ENCODE data around the gene EIF5. TPM values are rescaled to one million over a fixed set of nuclear protein-coding genes. Genes with fewer than 3 reads are reported as not detected.

The EIF5 gene
- total and polyA plus RNA-seq, 2 of the 8 experiments (the other 6 are each of a cell fraction or from before 2014, with no cell fraction given): 179 to 323 TPM

DNA sequence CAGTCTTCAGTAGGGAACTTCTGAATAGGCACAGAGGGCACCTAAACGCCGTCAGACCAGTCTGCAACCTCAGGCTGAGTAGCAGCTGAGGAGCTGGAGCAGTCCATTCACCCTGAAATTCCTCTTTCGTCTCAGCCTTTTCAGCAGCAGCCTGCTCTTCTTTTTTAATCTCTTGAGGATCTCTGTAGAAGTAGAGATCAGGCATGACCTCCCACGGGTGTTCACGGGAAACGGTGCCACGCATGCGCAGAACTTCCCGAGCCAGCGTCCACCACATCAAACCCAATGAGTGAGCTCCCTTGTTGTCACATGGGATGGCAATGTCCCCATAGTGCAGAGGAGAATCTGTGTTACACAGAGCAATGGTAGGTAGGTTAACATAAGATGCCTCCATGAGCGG lies 40.1 kb downstream of the EIF5 start:
- no peak for FAIRE-seq
- no peak for TF ChIP-seq NRF1 (IDR thresholded peaks at IDR 0.05; ENCODE audit: low read depth, low read length)
- no peak for TF ChIP-seq CREB1 (IDR thresholded peaks at IDR 0.05)
- TF ChIP-seq CBX8 (IDR thresholded peaks at IDR 0.05; ENCODE audit: borderline replicate concordance, low read depth, low read length): no peak
- TF ChIP-seq NANOG (IDR thresholded peaks at IDR 0.05; ENCODE audit: insufficient read depth, low read depth, low read length, poor library complexity, severe bottlenecking): no peak
- TF ChIP-seq RFX5 (IDR thresholded peaks at IDR 0.05; ENCODE audit: borderline replicate concordance, low read depth, low read length): no peak
- no peak for TF ChIP-seq HDAC6 (IDR thresholded peaks at IDR 0.05; ENCODE audit: low read depth, low read length)
- no peak for TF ChIP-seq FOSL1 (IDR thresholded peaks at IDR 0.05; ENCODE audit: insufficient read depth, low read depth, low read length)
- H2AFZ ChIP-seq (ENCODE audit: low read length): no peak overlapping the region
- H2BK5ac ChIP-seq (ENCODE audit: low read depth, low read length): no peak overlapping the region
- no peak overlapping the region for H3K56ac ChIP-seq (replicated peaks; ENCODE audit: insufficient read length, low read depth, low read length)
- no peak overlapping the region for H3K14ac ChIP-seq (ENCODE audit: insufficient read length)
- no peaks in the 10 kb centered on the region for H3K9me3 ChIP-seq (ENCODE audit: insufficient read depth in 2 of 2, low read depth in 1 of 2, low read length in 1 of 2)
- no peak overlapping the region for H3K4me2 ChIP-seq (ENCODE audit: insufficient read depth in 1 of 2, low read depth in 2 of 2, low read length in 2 of 2)
- no peak overlapping the region for H2BK15ac ChIP-seq (ENCODE audit: low read length)
- no peak overlapping the region for H2BK20ac ChIP-seq (ENCODE audit: low read length)
- no peak for DNase-seq (ENCODE audit: low read depth in 1 of 2, low spot score in 2 of 2)
- no peaks in the 10 kb centered on the region for H3K36me3 ChIP-seq (ENCODE audit: control insufficient read depth in 2 of 4, insufficient read depth in 4 of 4, low read length in 3 of 4)
- H4K91ac ChIP-seq (replicated peaks; ENCODE audit: insufficient read length, low read length): no peak overlapping the region
- ChIA-PET CTCF (ENCODE audit: partially characterized antibody) (interaction anchor here (0.9 to 1.2 kb wide), 2 partner anchors 19 kb away, joined by 3 read pairs; no protein-coding TSS in a partner anchor), POLR2A (ENCODE audit: partially characterized antibody) (interaction anchor here (1.0 to 4.2 kb wide), 3 partner anchors 30 to 43 kb away, joined by 3 to 26 read pairs (median 3); no protein-coding TSS in a partner anchor)
- H3K27me3 ChIP-seq (replicated peaks in 1 of 4; ENCODE audit: control insufficient read depth in 3 of 4, extremely low read depth in 1 of 4, insufficient read depth in 3 of 4, low read length in 3 of 4): no peaks in the 10 kb centered on the region
- H3K23me2 ChIP-seq (ENCODE audit: low read depth, low read length): no peaks in the 10 kb centered on the region
- H3K79me1 ChIP-seq (ENCODE audit: low read depth, low read length): no peaks in the 10 kb centered on the region
- H2BK120ac ChIP-seq (replicated peaks; ENCODE audit: low read depth, low read length): no peak overlapping the region
- no peak overlapping the region for H3K4me3 ChIP-seq (ENCODE audit: extremely low read depth in 1 of 4, insufficient read depth in 2 of 4, low read depth in 3 of 4, low read length in 4 of 4)
- H4K20me1 ChIP-seq (replicated peaks in 1 of 2; ENCODE audit: control insufficient read depth in 1 of 2, insufficient read depth in 2 of 2, low read length in 2 of 2): no peaks in the 10 kb centered on the region
- H4K8ac ChIP-seq (ENCODE audit: extremely low read depth, insufficient read depth, low read length): no peak overlapping the region
- H3K27ac ChIP-seq (ENCODE audit: low read depth, low read length): no peak overlapping the region
- no peak overlapping the region for H3K9ac ChIP-seq (replicated peaks in 1 of 4; ENCODE audit: extremely low read depth in 1 of 4, low read depth in 3 of 4, low read length in 3 of 4)
- H3K4me1 ChIP-seq (replicated peaks in 1 of 4; ENCODE audit: control insufficient read depth in 3 of 4, insufficient read depth in 4 of 4, low read length in 3 of 4): peaks cover 0 to 3% (median 2%) of the 10 kb centered on the region in 4 experiments; a peak in 2 of 7 replicates
- WGBS, 2 experiments (ENCODE audit: extremely low coverage in 1 of 2, insufficient coverage in 1 of 2, insufficient read length in 1 of 2, insufficient replicate concordance in 2 of 2, low coverage in 1 of 2, low lambda C conversion rate in 2 of 2, missing lambda C conversion rate in 1 of 2): 92% methylated on average over 11 of the region's 11 CpGs; no CpG with 5 or more reads in 1 of the 2 experiments
- H3K23ac ChIP-seq (ENCODE audit: insufficient read length): no peak overlapping the region
- no peak overlapping the region for H2BK12ac ChIP-seq (ENCODE audit: low read depth, low read length)
- no peak overlapping the region for H3K18ac ChIP-seq (ENCODE audit: extremely low read depth, low read length)
- H3K4ac ChIP-seq (replicated peaks; ENCODE audit: insufficient read length, low read depth, low read length): no peak overlapping the region
- no peak overlapping the region for H2AK5ac ChIP-seq (ENCODE audit: low read depth, low read length)
- H4K5ac ChIP-seq (ENCODE audit: insufficient read length, low read depth, low read length): no peak overlapping the region
- H3K79me2 ChIP-seq (ENCODE audit: control insufficient read depth in 1 of 2, insufficient read depth in 2 of 2, low read length in 2 of 2): no peaks in the 10 kb centered on the region
